Nucleus accumbens (tissue), 56 donors: ENCODE measurements around the gene ZNF460.
"Not testable (repeated sequence)": the region's sequence is repeated elsewhere in the genome, so short reads cannot be mapped to it uniquely, and the experiment has no call there.

Source experiments
- DNase-seq, 56 donors: peaks; one replicate each; lab custom pipeline; 2025; lab: John Stamatoyannopoulos, UW

ZNF460 gene

GRCh38 chr19:57280165-57280961 is at the start of gene ZNF460:
Gene ZNF460 (plus strand): TSS chr19:57280485. CDS start chr19:57280807, 322 bp downstream.
- peak; percentile 72 to 98 (median 93) for DNase-seq

DNA sequence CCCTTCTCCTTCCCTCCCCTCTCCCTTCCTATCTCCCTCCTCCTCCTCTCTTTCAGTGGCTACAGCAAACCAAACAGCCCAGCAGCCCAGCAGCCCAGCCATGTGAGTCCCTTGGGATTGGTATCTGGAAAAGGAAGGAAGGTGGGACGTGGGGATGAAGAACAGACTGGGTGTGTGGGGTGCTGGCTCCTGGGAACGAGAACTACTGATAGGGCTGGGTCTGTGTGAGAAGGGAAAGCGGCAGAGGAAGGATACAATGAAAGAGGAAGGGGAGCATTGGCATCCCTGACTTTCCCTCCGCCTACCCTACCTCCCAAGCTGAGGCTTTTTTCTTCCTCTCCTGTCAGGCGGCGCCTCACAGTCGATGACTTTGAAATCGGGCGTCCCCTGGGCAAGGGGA is 48.6 kb upstream of the ZNF460 start:
- DNase-seq, result no peak

- no peak for DNase-seq
Measured at GRCh38 chr19:57233207-57233606, 47.1 kb upstream of the ZNF460 start.

- no peak for DNase-seq
Measured at GRCh38 chr19:57239982-57240310, 40.3 kb upstream of the ZNF460 start.

- peak; percentile 64 to 98 (median 90) for DNase-seq
Measured at GRCh38 chr19:57240311-57241090, 39.8 kb upstream of the ZNF460 start, which contains the start of gene ZNF805. Gene ZNF805 (plus strand): TSS chr19:57240632. CDS start chr19:57240892, 260 bp downstream.

DNA sequence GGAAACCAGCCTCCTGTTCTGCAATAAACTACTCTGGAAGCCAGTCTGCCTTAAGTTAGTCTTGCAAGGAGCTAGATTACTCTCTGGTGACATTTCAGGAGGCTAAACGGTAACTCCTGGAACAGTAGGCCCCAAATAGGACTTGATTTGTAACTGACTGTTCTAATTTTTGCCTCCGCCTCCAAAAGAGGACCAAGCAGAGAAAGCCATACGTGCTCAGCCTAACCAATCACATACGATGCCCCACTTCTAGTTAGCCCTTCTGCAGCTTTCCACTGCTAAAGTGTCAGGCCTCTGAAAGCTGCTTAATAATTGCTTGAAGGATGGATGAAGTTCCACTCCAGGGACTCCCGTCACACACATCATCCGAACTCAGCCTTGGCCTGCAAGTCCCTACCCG is 39.1 kb upstream of the ZNF460 start:
- DNase-seq, result peak in 2 of 56 donors; percentile 17 to 25

GRCh38 chr19:57242821-57243220 is 37.5 kb upstream of the ZNF460 start:
- DNase-seq, result no peak

DNA sequence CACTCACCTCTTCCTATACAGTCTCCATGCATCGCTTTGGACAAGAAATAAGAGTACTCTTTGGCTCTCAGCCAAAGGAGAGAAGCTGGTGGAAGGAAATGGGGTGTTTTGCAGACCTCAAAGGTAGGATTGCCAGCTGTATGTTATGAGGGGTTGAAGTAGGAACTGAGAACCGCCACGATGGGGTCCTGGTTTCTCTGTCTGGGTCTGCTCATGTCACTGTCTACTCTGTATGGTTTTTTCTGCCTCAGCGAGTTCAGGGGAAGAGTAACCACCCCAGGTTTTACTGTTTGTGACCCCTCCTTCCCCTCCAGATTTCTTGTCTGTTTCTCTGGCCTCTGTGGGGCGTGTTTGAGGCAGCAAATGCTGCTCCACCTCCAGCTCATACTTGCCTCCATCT is 35.8 kb upstream of the ZNF460 start:
- no peak for DNase-seq

GRCh38 chr19:57245066-57245465 is 35.2 kb upstream of the ZNF460 start:
- no peak for DNase-seq

- DNase-seq, result no peak
Measured at GRCh38 chr19:57245959-57246358, 34.3 kb upstream of the ZNF460 start.

GRCh38 chr19:57248646-57249045 is 31.6 kb upstream of the ZNF460 start:
- no peak for DNase-seq

DNA sequence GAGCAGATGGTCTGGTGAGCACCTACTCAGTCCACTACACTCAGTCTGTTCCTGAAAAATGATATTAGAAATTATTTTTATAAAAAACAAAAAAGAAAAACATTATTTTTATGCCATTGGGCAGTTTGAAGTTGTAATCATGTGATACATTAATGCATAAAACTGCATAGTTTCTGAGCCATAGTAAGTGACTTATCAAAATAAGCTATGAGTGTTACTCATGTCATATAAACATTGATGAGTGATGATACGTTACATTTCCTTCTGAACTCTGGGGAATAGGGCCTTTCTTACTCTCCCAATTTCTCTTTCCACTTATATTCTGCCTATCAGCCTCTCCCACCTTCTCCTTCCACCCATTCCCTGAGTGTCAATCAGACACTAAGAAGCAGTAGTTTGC is 31.0 kb upstream of the ZNF460 start:
- DNase-seq, result no peak

DNA sequence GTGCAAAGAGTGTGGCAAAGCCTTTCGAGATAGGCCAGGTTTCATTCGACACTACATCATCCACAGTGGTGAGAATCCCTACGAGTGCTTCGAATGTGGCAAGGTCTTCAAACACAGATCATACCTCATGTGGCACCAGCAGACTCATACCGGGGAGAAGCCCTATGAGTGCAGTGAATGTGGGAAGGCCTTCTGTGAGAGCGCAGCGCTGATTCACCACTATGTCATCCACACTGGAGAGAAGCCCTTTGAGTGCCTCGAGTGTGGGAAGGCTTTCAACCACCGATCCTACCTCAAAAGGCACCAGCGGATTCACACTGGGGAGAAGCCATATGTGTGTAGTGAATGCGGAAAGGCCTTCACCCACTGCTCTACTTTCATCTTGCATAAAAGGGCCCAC is 26.5 kb upstream of the ZNF460 start:
- not testable (repeated sequence) for DNase-seq

DNA sequence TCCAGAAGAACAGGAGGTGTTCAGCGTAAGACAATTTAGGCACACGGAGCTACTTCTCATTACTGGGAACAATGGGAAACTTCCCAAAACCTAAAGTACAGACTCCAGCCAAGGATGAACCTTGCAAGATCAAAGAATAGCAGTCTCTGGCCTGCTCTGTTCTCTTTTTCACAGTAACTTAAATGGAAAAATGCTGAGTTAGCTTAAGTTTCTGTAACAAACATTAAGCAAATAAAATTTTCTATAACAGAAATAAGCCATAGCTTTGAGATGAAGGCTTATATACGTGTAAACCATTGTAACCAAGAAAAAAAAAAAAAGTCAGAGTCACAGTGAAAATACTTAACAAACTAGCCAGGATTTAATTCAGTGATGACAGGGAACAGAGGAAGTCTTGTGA is 18.2 kb upstream of the ZNF460 start:
- no peak for DNase-seq

DNA sequence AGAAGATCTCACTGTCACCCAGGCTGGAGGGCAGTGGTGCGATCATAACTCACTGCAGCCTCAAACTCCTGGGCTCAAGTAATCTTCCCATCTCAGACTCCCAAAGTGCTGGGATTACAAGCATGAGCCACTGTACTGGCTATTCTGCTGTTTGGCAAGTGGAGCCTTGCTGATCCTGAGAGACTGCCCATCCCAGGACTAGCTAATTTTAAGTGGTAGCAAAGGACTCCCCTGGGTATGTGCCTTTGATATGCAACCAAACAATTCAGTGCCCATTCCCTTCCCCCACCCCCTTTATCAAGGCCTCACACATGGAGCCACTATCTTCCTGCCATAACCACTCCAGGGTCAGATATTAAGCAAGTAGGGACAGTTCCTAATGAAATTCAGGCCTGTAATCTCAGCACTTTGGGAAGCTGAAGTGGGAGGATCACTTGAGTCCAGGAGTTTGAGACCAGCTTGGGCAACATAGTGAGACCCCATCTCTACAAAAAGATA is 17.0 kb upstream of the ZNF460 start:
- no peak for DNase-seq

DNA sequence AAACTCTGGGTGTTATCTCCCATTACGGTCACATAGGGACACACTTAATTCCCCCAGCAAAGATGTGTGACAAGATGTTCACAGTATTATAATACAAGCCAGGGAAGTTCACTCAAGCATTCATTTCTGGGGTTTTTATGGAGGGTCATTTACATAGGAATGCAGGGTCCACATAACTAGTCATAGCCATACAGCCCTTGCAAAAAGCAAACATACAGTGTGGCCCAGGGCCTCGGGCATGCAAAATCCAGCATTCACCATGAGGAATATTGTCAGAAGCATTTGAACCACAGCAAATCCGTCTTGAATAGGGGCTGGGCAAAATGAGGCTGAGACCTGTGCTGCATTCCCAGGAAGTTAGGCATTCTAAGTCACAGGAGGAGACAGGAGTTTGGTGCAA is 13.0 kb upstream of the ZNF460 start:
- no peak for DNase-seq

DNA sequence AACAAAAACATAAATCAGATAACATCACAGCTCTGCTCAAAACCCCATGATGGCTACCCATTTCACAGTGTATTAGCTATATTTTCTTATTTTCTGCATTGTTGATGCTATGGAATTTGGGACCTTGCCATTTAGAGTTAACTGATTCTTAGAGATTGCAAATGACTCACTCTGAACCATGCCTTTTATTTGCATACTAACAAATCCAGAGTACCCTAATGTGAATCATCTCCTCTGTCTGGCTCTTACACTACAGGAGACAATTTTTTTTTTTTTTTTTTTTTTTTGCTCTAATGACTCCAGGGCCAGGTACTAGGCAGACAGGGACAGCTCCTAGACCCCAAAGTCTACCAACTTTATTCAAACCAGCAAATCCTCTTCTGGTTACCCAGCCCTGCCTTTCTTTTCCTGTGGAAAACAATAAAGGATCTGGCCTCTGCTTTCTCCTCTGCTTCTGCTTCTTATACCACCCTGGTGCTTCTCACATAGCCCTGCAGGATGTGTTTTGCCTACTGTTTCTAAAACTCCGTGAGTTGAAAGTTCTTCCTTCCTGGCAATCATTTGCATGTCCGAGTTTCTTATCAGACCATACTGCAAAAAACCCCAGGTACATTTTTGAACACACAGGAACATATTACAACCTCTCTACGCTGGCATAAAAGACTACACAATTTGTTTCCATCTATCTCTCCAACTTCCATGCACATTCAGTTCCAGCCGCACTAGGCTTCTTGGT is 10.6 kb upstream of the ZNF460 start:
- no peak for DNase-seq

GRCh38 chr19:57271280-57271679 is 9.0 kb upstream of the ZNF460 start:
- DNase-seq, result no peak

DNA sequence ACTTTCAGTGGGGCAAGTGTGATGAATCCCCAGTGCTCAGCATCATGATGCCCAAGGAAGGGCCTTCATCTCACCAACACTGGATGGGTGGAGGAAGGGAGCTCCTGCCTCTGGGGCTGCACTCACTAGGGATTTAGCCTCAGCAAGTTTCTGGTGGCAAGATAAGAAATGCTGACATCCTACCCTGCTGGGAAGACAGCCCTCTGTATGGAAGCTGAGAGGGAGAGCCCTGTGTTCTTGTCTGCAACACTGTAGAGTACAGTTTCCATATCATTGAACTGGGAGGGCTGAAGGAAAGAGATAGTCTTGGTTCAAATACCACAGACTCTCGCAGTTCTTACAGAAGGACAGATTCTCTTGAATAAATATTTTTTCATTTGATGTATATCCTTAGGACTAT is 7.3 kb upstream of the ZNF460 start:
- DNase-seq, result no peak

GRCh38 chr19:57276430-57276829 is 3.9 kb upstream of the ZNF460 start:
- no peak for DNase-seq

DNA sequence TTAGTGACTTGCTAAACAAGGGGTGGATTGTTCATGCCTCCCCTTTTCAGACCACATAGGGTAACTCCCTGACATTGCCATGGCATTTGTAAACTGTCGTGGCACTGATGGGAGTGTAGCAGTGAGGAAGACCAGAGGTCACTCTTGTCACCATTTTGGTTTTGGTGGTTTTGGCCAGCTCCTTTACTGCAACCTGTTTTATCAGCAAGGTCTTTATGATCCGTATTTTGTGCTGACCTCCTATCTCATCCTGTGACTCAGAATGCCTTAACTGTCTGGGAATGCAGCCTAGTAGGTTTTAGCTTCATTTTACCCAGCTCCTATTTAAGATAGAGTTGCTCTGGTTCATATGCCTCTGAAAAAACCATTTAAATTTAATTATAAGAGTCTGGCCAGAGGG is 1.8 kb upstream of the ZNF460 start:
- not testable (repeated sequence) for DNase-seq
